ENCODE results near the gene RAB21. TPM values are rescaled to one million over a fixed set of nuclear protein-coding genes. Genes with fewer than 3 reads are reported as not detected.

RAB21 gene
- total RNA-seq, 1 experiment from 2014 or later, result 33.6 TPM

GRCh38 chr12:71766202-71766601, 11.5 kb downstream of the RAB21 start (continued):
- TF ChIP-seq IRF1 (CRISPR knock-in tag; IDR thresholded peaks at IDR 0.05), result no peak
- TF ChIP-seq GTF2I (CRISPR knock-in tag; conservative IDR thresholded peaks at IDR 0.05), result no peak

DNA sequence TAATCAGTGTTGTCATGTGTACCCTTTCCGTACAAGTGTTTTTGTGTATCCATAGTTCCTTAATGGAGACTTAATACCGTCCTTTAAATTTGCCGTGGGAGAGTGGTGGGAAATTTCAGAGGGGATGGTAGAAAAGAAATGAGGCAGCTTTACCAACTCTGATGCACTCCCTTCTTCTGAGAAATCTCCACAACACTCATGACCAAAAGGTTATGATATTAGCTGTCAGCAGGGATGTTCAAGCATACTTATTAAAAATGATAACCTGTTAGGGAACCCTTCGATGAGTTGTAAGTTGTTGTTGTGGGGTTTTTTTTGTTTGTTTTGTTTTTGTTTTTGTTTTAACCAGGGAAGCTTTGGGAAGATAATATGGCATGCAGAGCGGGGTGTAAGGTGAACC, 12.5 kb downstream of the RAB21 start:
- POLR2A ChIA-PET, result no interaction called here

DNA sequence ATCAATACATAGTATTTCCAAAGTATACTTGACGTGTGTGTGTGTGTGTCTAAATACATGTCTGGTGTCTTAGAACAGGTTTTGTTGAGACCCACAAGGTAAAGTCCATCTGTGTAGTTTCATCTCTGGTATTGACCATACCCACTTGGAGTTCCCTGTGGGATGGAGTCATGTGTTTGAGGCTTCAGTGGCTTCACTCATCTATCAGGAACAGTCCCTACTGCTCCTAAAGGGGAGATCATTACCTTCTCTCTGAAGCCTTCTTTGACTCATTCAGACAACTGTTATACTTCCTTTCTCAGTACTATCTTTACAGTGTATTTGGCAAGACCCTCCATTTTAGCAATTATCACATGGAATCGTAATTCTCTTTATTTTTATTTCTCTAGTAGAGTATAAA, 14.2 kb downstream of the RAB21 start:
- TF ChIP-seq TP53 (CRISPR knock-in tag; IDR thresholded peaks at IDR 0.05) (no peak), ZNF219 (CRISPR knock-in tag; IDR thresholded peaks at IDR 0.05; ENCODE audit: borderline replicate concordance) (no peak), NFYB (CRISPR knock-in tag; conservative IDR thresholded peaks at IDR 0.05; ENCODE audit: low read depth) (no peak), GRHL2 (CRISPR knock-in tag; IDR thresholded peaks at IDR 0.05; ENCODE audit: insufficient replicate concordance, severe bottlenecking) (no peak)
- Mint-ChIP-seq H3K36me3 (peaks cover 21% of the 10 kb centered on the region), H3K27ac (no peak overlapping the region), H3K4me1 (peaks cover 12% of the 10 kb centered on the region), H3K9me3 (no peaks in the 10 kb centered on the region), H3K4me3 (no peak overlapping the region), H3K27me3 (ENCODE audit: low read depth) (no peaks in the 10 kb centered on the region)
- no peak for DNase-seq (ENCODE audit: low spot score)
- ChIA-PET POLR2A (no interaction called here), CTCF (interaction anchor here (0.7 kb wide), 1 partner anchor 14 kb away, joined by 3 read pairs; the partner anchor contains the start of gene RAB21)
- no peak for ATAC-seq

More for the DNA sequence above, 12.5 kb downstream of the RAB21 start:
- Mint-ChIP-seq H3K36me3 (peaks cover 17% of the 10 kb centered on the region), H3K4me3 (no peak overlapping the region), H3K9me3 (no peaks in the 10 kb centered on the region), H3K27me3 (ENCODE audit: low read depth) (no peaks in the 10 kb centered on the region), H3K27ac (no peak overlapping the region), H3K4me1 (peaks cover 12% of the 10 kb centered on the region)
- no peak for ATAC-seq
- CTCF ChIA-PET, result interaction anchor here (0.8 kb wide), 1 partner anchor 13 kb away, joined by 3 read pairs; the partner anchor contains the start of gene RAB21
- no peak for DNase-seq (ENCODE audit: low spot score)
- TF ChIP-seq, protein P1, sequence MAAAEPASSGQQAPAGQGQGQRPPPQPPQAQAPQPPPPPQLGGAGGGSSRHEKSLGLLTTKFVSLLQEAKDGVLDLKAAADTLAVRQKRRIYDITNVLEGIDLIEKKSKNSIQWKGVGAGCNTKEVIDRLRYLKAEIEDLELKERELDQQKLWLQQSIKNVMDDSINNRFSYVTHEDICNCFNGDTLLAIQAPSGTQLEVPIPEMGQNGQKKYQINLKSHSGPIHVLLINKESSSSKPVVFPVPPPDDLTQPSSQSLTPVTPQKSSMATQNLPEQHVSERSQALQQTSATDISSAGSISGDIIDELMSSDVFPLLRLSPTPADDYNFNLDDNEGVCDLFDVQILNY (CRISPR knock-in tag; IDR thresholded peaks at IDR 0.05), result no peak
- no peak for TF ChIP-seq AR (CRISPR knock-in tag; IDR thresholded peaks at IDR 0.05)

- Mint-ChIP-seq H3K4me1 (no peaks in the 10 kb centered on the region), H3K36me3 (peaks cover 26% of the 10 kb centered on the region), H3K27me3 (ENCODE audit: low read depth) (no peaks in the 10 kb centered on the region), H3K4me3 (no peak overlapping the region), H3K9me3 (no peaks in the 10 kb centered on the region), H3K27ac (no peak overlapping the region)
- ChIA-PET POLR2A (no interaction called here), CTCF (no interaction called here)
- DNase-seq (ENCODE audit: low spot score) (no peak), ATAC-seq (no peak)
- TF ChIP-seq ZNF121 (CRISPR knock-in tag; IDR thresholded peaks at IDR 0.05) (no peak), IRF1 (CRISPR knock-in tag; IDR thresholded peaks at IDR 0.05) (no peak), ZNF532 (CRISPR knock-in tag; IDR thresholded peaks at IDR 0.05; ENCODE audit: borderline replicate concordance) (no peak), ZNF317 (CRISPR knock-in tag; IDR thresholded peaks at IDR 0.05; ENCODE audit: borderline replicate concordance, low read depth) (no peak), SP1 (CRISPR knock-in tag; conservative IDR thresholded peaks at IDR 0.05) (no peak)
Measured at GRCh38 chr12:71771069-71771468, 16.4 kb downstream of the RAB21 start.
